ENCODE results near the gene NSG1. TPM values are rescaled to one million over a fixed set of nuclear protein-coding genes. Genes with fewer than 3 reads are reported as not detected.

NSG1 gene
- total RNA-seq, 1 donor from 2014 or later = 52.4 TPM

- H3K27ac Mint-ChIP-seq = no peak overlapping the region
- H3K9me3 Mint-ChIP-seq (ENCODE audit: low read depth) = no peaks in the 10 kb centered on the region
- peaks cover 32% of the 10 kb centered on the region for H3K27me3 Mint-ChIP-seq
- H3K4me3 Mint-ChIP-seq (ENCODE audit: low read depth) = no peak overlapping the region
- peaks cover 5% of the 10 kb centered on the region for H3K4me1 Mint-ChIP-seq (ENCODE audit: low read depth)
- H3K36me3 Mint-ChIP-seq (ENCODE audit: insufficient read depth) = peaks cover 18% of the 10 kb centered on the region
- TF ChIP-seq CTCF (IDR thresholded peaks at IDR 0.05; ENCODE audit: unreplicated experiment) = no peak
- no peak for DNase-seq (ENCODE audit: low spot score, unreplicated experiment)
These were observed 3.1 kb downstream of the NSG1 start for GRCh38 chr4:4390046-4390445.

- Mint-ChIP-seq H3K27me3 (peaks cover 26% of the 10 kb centered on the region), H3K4me1 (ENCODE audit: low read depth) (peaks cover 4% of the 10 kb centered on the region), H3K4me3 (ENCODE audit: low read depth) (no peak overlapping the region), H3K27ac (no peak overlapping the region), H3K9me3 (ENCODE audit: low read depth) (no peaks in the 10 kb centered on the region), H3K36me3 (ENCODE audit: insufficient read depth) (peaks cover 18% of the 10 kb centered on the region)
- no peak for TF ChIP-seq CTCF (IDR thresholded peaks at IDR 0.05; ENCODE audit: unreplicated experiment)
- DNase-seq (ENCODE audit: low spot score, unreplicated experiment) = no peak
These were observed 3.8 kb downstream of the NSG1 start for GRCh38 chr4:4390515-4391240.

GRCh38 chr4:4391866-4392265 lies 5.0 kb downstream of the NSG1 start:
- peaks cover 21% of the 10 kb centered on the region for H3K27me3 Mint-ChIP-seq
- no peaks in the 10 kb centered on the region for H3K9me3 Mint-ChIP-seq (ENCODE audit: low read depth)
- peaks cover 19% of the 10 kb centered on the region for H3K36me3 Mint-ChIP-seq (ENCODE audit: insufficient read depth)
- DNase-seq (ENCODE audit: low spot score, unreplicated experiment) = no peak
- no peak for TF ChIP-seq CTCF (IDR thresholded peaks at IDR 0.05; ENCODE audit: unreplicated experiment)
- H3K4me3 Mint-ChIP-seq (ENCODE audit: low read depth) = no peak overlapping the region
- peaks cover 4% of the 10 kb centered on the region for H3K4me1 Mint-ChIP-seq (ENCODE audit: low read depth)
- H3K27ac Mint-ChIP-seq = no peak overlapping the region

- no peaks in the 10 kb centered on the region for H3K9me3 Mint-ChIP-seq (ENCODE audit: low read depth)
- no peak overlapping the region for H3K4me3 Mint-ChIP-seq (ENCODE audit: low read depth)
- no peak for DNase-seq (ENCODE audit: low spot score, unreplicated experiment)
- no peak for TF ChIP-seq CTCF (IDR thresholded peaks at IDR 0.05; ENCODE audit: unreplicated experiment)
- peaks cover 4% of the 10 kb centered on the region for H3K4me1 Mint-ChIP-seq (ENCODE audit: low read depth)
- peaks cover 21% of the 10 kb centered on the region for H3K27me3 Mint-ChIP-seq
- H3K36me3 Mint-ChIP-seq (ENCODE audit: insufficient read depth) = peaks cover 21% of the 10 kb centered on the region
- H3K27ac Mint-ChIP-seq = no peak overlapping the region
These were observed 5.7 kb downstream of the NSG1 start for GRCh38 chr4:4392501-4393183.

GRCh38 chr4:4394644-4395043 lies 7.7 kb downstream of the NSG1 start:
- H3K27me3 Mint-ChIP-seq = peaks cover 8% of the 10 kb centered on the region
- no peaks in the 10 kb centered on the region for H3K4me1 Mint-ChIP-seq (ENCODE audit: low read depth)
- no peak overlapping the region for H3K27ac Mint-ChIP-seq
- H3K36me3 Mint-ChIP-seq (ENCODE audit: insufficient read depth) = peaks cover 31% of the 10 kb centered on the region
- H3K9me3 Mint-ChIP-seq (ENCODE audit: low read depth) = no peaks in the 10 kb centered on the region
- TF ChIP-seq CTCF (IDR thresholded peaks at IDR 0.05; ENCODE audit: unreplicated experiment) = no peak
- no peak overlapping the region for H3K4me3 Mint-ChIP-seq (ENCODE audit: low read depth)
- no peak for DNase-seq (ENCODE audit: low spot score, unreplicated experiment)
